HL-60 (cell line): Measurements from ENCODE around the gene KCNQ1.

ENCODE experiments used
- DNase-seq, 2 experiments: peaks; one replicate each; pipeline ENCODE4 v3.0.0-alpha.2; 2010 to 2020; ENCODE audit warnings: low read depth in 1 of 2, low spot score in 1 of 2
- H3K27ac ChIP-seq: fragments of 250-450 bp; sonication (Bioruptor Pico); replicated peaks from 2 replicates; pipeline ENCODE4 v1.5.1; 2020; ENCODE audit warnings: mild to moderate bottlenecking, moderate library complexity
- H3K27me3 ChIP-seq: fragments of 250-450 bp; sonication (Bioruptor Pico); 2 replicates; pipeline ENCODE4 v1.5.1; 2021; ENCODE audit warnings: mild to moderate bottlenecking, moderate library complexity; ENCODE audit not compliant: insufficient read depth, poor library complexity, severe bottlenecking
- H3K4me3 ChIP-seq: replicated peaks from 2 replicates; pipeline ENCODE4 v1.5.1; 2011; ENCODE audit warnings: mild to moderate bottlenecking, control low read depth, low read length; ENCODE audit not compliant: insufficient read depth
- GABPA ChIP-seq: IDR thresholded peaks from 2 replicates; pipeline ENCODE4 v1.6.1; 2012; ENCODE audit warnings: low read depth
- POLR2AphosphoS5 ChIP-seq: IDR thresholded peaks from 2 replicates; pipeline ENCODE4 v1.6.1; 2012; ENCODE audit warnings: low read depth
- SPI1 ChIP-seq: IDR thresholded peaks from 2 replicates; pipeline ENCODE4 v1.6.1; 2012; ENCODE audit warnings: low read depth, mild to moderate bottlenecking, borderline replicate concordance
- TF ChIP-seq, protein P1 (sequence below): IDR thresholded peaks from one replicate; pipeline ENCODE4 v1.5.1; 2011; ENCODE audit warnings: low read length, control low read depth, inconsistent platforms; ENCODE audit not compliant: insufficient read depth
- TF ChIP-seq, protein P2 (sequence below): IDR thresholded peaks from 2 replicates; pipeline ENCODE4 v1.6.1; 2012; ENCODE audit warnings: low read depth; ENCODE audit not compliant: insufficient replicate concordance

KCNQ1 gene

DNA sequence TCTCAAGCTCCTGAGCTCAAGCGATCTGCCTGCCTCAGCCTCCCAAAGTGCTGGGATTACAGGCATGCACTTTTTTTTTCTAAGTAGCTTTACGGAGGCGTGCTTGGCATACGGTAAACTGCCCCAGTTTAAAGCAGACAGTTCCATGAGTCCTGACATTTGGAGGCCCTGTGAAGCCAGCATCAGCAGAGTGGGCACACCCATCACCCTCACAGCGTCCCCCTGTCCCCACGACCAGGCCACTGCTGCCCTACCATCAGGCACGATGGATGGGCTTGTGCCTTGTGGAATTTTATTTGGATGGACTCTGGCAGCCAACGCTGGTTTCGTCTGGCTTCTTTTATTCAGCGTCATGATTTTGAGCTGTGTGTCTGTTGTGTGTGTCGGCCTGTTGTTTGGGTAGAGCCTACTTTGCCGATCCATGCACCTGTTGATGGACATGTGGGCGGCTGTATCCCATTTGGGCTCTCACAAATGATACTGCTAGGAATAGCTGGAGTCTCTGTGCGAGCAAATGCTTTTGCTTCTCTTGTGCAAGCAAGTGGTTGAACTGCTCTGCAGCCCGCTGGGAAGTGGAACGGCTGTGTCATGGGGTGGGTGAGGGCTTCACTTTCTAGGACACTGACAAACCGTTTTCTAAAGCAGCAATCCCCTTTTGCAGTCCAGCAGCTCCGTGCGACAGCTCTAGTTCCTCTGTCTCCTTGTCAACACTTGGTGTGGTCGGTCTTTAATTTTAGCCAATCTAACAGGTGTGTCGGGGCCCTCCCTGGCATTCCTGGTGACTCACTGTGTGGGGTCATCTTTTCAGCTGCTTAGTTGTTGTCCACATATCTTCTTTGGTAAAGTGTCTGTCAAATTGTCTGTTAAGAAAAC, 23.8 kb downstream of the KCNQ1 start:
- TF ChIP-seq, protein P1, sequence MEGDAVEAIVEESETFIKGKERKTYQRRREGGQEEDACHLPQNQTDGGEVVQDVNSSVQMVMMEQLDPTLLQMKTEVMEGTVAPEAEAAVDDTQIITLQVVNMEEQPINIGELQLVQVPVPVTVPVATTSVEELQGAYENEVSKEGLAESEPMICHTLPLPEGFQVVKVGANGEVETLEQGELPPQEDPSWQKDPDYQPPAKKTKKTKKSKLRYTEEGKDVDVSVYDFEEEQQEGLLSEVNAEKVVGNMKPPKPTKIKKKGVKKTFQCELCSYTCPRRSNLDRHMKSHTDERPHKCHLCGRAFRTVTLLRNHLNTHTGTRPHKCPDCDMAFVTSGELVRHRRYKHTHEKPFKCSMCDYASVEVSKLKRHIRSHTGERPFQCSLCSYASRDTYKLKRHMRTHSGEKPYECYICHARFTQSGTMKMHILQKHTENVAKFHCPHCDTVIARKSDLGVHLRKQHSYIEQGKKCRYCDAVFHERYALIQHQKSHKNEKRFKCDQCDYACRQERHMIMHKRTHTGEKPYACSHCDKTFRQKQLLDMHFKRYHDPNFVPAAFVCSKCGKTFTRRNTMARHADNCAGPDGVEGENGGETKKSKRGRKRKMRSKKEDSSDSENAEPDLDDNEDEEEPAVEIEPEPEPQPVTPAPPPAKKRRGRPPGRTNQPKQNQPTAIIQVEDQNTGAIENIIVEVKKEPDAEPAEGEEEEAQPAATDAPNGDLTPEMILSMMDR, result no peak
- TF ChIP-seq SPI1 (no peak), POLR2AphosphoS5 (no peak), GABPA (no peak)
- TF ChIP-seq, protein P2, sequence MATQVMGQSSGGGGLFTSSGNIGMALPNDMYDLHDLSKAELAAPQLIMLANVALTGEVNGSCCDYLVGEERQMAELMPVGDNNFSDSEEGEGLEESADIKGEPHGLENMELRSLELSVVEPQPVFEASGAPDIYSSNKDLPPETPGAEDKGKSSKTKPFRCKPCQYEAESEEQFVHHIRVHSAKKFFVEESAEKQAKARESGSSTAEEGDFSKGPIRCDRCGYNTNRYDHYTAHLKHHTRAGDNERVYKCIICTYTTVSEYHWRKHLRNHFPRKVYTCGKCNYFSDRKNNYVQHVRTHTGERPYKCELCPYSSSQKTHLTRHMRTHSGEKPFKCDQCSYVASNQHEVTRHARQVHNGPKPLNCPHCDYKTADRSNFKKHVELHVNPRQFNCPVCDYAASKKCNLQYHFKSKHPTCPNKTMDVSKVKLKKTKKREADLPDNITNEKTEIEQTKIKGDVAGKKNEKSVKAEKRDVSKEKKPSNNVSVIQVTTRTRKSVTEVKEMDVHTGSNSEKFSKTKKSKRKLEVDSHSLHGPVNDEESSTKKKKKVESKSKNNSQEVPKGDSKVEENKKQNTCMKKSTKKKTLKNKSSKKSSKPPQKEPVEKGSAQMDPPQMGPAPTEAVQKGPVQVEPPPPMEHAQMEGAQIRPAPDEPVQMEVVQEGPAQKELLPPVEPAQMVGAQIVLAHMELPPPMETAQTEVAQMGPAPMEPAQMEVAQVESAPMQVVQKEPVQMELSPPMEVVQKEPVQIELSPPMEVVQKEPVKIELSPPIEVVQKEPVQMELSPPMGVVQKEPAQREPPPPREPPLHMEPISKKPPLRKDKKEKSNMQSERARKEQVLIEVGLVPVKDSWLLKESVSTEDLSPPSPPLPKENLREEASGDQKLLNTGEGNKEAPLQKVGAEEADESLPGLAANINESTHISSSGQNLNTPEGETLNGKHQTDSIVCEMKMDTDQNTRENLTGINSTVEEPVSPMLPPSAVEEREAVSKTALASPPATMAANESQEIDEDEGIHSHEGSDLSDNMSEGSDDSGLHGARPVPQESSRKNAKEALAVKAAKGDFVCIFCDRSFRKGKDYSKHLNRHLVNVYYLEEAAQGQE, result peak; percentile 22
- DNase-seq, result peak in 1 of 2 experiments; percentile 43
- Histone ChIP-seq H3K27ac (no peak overlapping the region), H3K4me3 (no peak overlapping the region), H3K27me3 (no peaks in the 10 kb centered on the region)

DNA sequence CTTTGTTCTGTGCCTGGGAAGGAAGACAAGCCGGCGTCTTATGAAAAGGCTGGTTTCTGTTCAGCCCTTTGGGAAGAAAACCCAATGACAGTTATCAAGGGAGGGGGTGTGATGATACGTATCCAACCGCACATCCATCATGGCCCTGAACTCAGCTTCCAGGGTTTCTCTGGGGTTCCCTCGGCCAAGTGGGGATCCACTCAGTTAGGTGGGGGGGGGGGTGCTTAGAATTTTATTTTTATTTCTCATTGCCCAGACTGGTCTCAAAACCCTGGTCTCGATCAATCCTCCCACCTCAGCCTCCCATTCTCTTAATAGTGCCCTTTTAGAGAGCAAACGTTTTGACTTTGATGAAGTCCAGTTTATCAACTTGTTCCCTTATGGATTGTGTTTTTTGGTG, 25.7 kb downstream of the KCNQ1 start:
- no peaks in the 10 kb centered on the region for H3K27me3 ChIP-seq
- no peak for DNase-seq

DNA sequence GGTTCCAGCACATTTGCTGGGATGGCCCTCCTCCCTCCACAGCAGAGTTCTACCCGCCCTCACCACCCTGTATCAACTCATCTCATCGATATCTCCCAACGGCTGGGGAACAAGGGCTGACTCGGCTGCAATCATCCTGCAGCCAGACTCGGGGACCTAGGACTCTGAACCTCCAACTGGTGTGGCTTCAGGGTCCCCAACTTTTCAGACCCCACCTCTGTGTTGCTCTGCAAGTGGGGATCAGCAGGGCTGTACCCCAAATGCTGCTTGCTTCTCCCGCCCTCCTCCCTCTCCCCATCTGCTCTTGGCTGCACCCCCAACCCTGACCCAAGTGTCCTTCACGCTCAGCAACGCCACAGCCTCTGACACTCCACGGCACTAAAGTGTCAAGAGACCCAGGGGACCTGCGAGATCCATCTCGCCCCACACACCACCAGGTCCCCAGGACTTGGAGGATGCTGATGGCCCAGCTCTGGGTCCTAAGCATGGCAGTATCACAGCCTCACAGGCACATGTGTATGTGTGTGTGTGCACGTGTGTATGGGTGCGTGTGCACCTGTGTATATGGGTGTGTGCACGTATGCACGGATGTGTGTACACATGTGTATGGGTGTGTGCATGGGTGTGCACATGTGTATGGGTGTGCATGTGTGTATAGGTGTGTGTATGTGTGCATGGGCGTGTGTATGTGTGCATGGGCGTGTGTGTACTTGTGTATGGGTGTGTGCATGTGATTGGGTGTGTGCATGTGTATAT, 26.4 kb downstream of the KCNQ1 start:
- Histone ChIP-seq H3K27ac (no peak overlapping the region), H3K4me3 (no peak overlapping the region), H3K27me3 (no peaks in the 10 kb centered on the region)
- DNase-seq, result no peak
- TF ChIP-seq, protein P1, result no peak
- no peak for TF ChIP-seq SPI1
- TF ChIP-seq, protein P2, result no peak

More for the DNA sequence above, 25.7 kb downstream of the KCNQ1 start:
- TF ChIP-seq GABPA (no peak), SPI1 (no peak), POLR2AphosphoS5 (no peak)
- TF ChIP-seq, protein P1, result no peak
- TF ChIP-seq, protein P2, result no peak
- no peak overlapping the region for H3K27ac ChIP-seq
- H3K4me3 ChIP-seq, result no peak overlapping the region
